IMR-90 (cell line): ENCODE results near the gene CENPA.

Experiments
- CTCF ChIP-seq: conservative IDR thresholded peaks from 2 replicates; pipeline ENCODE4 v1.5.1; 2012; ENCODE audit warnings: mild to moderate bottlenecking, low read depth, low read length, improper control_type of control experiment
- RAD21 ChIP-seq: IDR thresholded peaks from 2 replicates; pipeline ENCODE4 v1.6.1; 2012; ENCODE audit warnings: low read length, improper control_type of control experiment

- TF ChIP-seq RAD21 = no peak
- no peak for TF ChIP-seq CTCF
Measured at GRCh38 chr2:26812731-26813130, 26.9 kb downstream of the CENPA start.
